Measurements from ENCODE around the gene SPATA3.

SPATA3 gene
- total RNA-seq = 0 reads per million in 2 experiments

GRCh38 chr2:230995821-230996220 lies at the start of gene SPATA3:
Gene SPATA3, plus strand, starts transcription at chr2:230996121. Its CDS starts 113 bp downstream, at chr2:230996234.
- DNase-seq (ENCODE audit: low read depth) = no peak

GRCh38 chr2:230946429-230947234 lies 49.3 kb upstream of the SPATA3 start:
- no peak for DNase-seq (ENCODE audit: low read depth)

GRCh38 chr2:230947235-230947576 lies 48.7 kb upstream of the SPATA3 start:
- no peak for DNase-seq (ENCODE audit: low read depth)

GRCh38 chr2:230947908-230948365 lies 48.0 kb upstream of the SPATA3 start:
- DNase-seq (ENCODE audit: low read depth) = no peak

GRCh38 chr2:230949966-230950873 lies 45.7 kb upstream of the SPATA3 start:
- DNase-seq (ENCODE audit: low read depth) = no peak

GRCh38 chr2:230950874-230951339 lies 45.0 kb upstream of the SPATA3 start:
- DNase-seq (ENCODE audit: low read depth) = no peak

GRCh38 chr2:230951396-230951795 lies 44.5 kb upstream of the SPATA3 start:
- no peak for DNase-seq (ENCODE audit: low read depth)

GRCh38 chr2:230952226-230952956 lies 43.5 kb upstream of the SPATA3 start:
- no peak for DNase-seq (ENCODE audit: low read depth)

- no peak for DNase-seq (ENCODE audit: low read depth)
These were observed 42.1 kb upstream of the SPATA3 start for GRCh38 chr2:230953845-230954244.

- no peak for DNase-seq (ENCODE audit: low read depth)
These were observed 41.2 kb upstream of the SPATA3 start for GRCh38 chr2:230954746-230955145.

GRCh38 chr2:230955163-230955737 lies 40.7 kb upstream of the SPATA3 start:
- no peak for DNase-seq (ENCODE audit: low read depth)

GRCh38 chr2:230956827-230957755 lies 38.8 kb upstream of the SPATA3 start:
- no peak for DNase-seq (ENCODE audit: low read depth)

GRCh38 chr2:230957756-230958391 lies 38.0 kb upstream of the SPATA3 start:
- DNase-seq (ENCODE audit: low read depth) = no peak

- DNase-seq (ENCODE audit: low read depth) = no peak
These were observed 36.8 kb upstream of the SPATA3 start for GRCh38 chr2:230958820-230959756.

- DNase-seq (ENCODE audit: low read depth) = no peak
These were observed 35.9 kb upstream of the SPATA3 start for GRCh38 chr2:230960026-230960425.

GRCh38 chr2:230961091-230961491 lies 34.8 kb upstream of the SPATA3 start:
- no peak for DNase-seq (ENCODE audit: low read depth)

GRCh38 chr2:230964136-230964730 lies 31.7 kb upstream of the SPATA3 start:
- no peak for DNase-seq (ENCODE audit: low read depth)

GRCh38 chr2:230967113-230967512 lies 28.8 kb upstream of the SPATA3 start:
- DNase-seq (ENCODE audit: low read depth) = no peak
